Measurements from ENCODE around the gene HGF.

Gene HGF

DNA sequence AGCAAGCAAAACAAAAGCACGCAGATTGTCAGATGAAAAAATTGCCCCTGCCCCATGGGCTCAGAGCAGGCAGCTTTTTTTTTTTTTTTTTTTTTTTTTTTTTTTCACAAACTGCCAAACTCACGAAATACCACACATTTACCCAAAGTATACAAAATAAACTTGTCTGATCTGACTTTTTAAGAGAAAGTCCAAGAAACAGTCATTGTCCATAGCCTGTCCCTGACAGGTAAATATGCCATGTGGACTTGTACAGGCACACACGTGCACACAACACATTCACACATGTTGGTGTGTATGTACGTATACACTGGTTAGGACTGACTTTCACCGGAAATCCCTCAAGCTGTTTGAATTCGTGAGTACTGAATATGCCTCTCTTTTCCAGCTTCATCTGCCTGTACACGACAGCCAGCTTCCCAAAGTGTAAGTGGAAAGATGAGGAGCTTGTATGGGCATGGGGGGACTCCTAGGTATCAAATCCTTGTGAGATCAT is 929 bp upstream of the HGF start:
- Histone ChIP-seq H3K9me3 (ENCODE audit: control insufficient read depth, insufficient read depth, low read length) (no peaks in the 10 kb centered on the region), H3K9ac (ENCODE audit: low read depth, low read length) (no peak overlapping the region), H3K4me1 (ENCODE audit: control insufficient read depth, insufficient read depth, low read length) (peaks cover 7% of the 10 kb centered on the region)

DNA sequence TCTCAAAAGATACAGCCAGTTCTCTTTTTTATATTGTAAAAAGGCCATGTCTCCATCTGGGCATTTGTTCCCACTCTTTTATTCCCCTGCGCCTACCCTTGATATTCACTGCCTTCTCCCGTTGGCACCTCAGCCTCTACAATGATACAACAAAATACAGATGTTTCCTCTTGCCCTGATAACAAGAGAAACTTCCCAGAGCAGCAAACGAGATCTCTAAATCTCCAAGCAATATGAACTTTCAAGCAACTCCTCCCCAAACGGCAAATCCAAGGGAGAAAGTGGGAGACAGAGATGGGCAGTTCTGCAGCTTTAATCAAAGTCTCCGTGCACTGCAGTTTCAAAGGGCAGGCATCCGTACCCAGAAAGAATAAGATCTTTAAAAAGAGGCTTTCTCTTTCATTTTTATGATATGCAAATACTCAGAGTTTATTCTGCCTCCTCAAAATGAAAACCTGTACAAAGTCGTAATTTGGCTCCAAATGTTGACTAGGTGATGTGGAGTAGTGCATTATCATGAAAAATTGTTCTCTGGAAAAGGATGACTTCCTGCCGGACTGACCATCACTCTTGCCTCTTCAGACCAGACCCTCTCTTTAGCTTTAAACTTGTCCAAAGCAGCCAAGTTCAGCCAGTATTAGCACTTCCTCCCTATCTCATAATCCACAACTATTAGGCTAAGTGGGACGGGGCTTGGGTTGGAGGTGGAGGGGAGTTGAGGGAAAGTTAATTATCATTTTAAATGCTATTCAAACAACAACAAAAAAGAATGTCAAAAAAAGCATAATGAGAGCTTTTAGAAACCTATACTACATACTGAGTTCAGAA is 682 bp downstream of the HGF start:
- Histone ChIP-seq H3K9ac (ENCODE audit: low read depth, low read length) (no peak overlapping the region), H3K27me3 (ENCODE audit: control insufficient read depth, insufficient read depth, low read length) (peaks cover 19% of the 10 kb centered on the region), H3K4me1 (ENCODE audit: control insufficient read depth, insufficient read depth, low read length) (peaks cover 7% of the 10 kb centered on the region), H3K9me3 (ENCODE audit: control insufficient read depth, insufficient read depth, low read length) (no peaks in the 10 kb centered on the region), H3K36me3 (ENCODE audit: control insufficient read depth, insufficient read depth, low read length) (no peaks in the 10 kb centered on the region), H3K4me3 (ENCODE audit: low read depth, low read length) (peak overlapping the region; percentile 5)

More for the DNA sequence above, 929 bp upstream of the HGF start:
- Histone ChIP-seq H3K36me3 (ENCODE audit: control insufficient read depth, insufficient read depth, low read length) (no peaks in the 10 kb centered on the region), H3K27me3 (ENCODE audit: control insufficient read depth, insufficient read depth, low read length) (peaks cover 19% of the 10 kb centered on the region), H3K4me3 (ENCODE audit: low read depth, low read length) (no peak overlapping the region)

DNA sequence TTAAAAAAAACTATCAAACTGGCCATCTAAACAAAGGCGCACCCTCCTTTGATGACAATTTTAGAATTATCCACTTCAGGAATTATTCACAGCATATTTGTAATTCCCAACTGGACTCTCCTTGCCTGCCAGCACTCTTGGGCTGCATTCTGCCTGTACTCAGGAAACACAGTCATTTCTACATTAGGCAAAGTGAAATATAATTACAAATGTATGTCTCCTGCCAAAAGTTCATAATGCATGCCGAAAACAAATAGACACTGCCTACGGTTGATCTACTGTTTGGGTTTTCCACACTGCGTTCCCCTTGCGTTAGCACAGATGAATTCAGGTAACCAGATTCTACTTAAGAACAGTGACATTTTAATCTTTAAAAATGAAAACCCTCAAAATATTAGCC is 1.9 kb downstream of the HGF start:
- H3K4me1 ChIP-seq (ENCODE audit: control insufficient read depth, insufficient read depth, low read length) = peaks cover 4% of the 10 kb centered on the region
- no peaks in the 10 kb centered on the region for H3K36me3 ChIP-seq (ENCODE audit: control insufficient read depth, insufficient read depth, low read length)
- peaks cover 19% of the 10 kb centered on the region for H3K27me3 ChIP-seq (ENCODE audit: control insufficient read depth, insufficient read depth, low read length)
- H3K4me3 ChIP-seq (ENCODE audit: low read depth, low read length) = no peak overlapping the region
- H3K9ac ChIP-seq (ENCODE audit: low read depth, low read length) = no peak overlapping the region
- H3K9me3 ChIP-seq (ENCODE audit: control insufficient read depth, insufficient read depth, low read length) = no peaks in the 10 kb centered on the region

DNA sequence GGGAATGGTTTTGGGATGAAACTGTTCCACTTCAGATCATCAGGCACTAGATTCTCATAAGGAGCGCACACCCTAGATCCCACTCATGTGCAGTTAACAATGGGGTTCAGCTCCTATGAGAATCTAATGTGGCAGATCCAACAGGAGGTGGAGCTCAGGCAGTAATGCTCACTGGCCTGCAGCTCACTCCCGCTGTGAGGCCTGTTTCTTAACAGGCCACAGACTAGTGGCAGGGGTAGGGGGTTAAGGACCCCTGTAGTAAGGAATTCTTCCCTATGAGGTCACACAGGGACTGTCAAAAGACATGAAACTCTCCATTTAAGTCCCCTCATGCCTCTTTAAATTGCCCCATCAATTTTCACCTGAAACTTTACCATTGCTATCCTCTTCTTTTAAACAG is 8.0 kb downstream of the HGF start:
- Histone ChIP-seq H3K9me3 (ENCODE audit: control insufficient read depth, insufficient read depth, low read length) (no peaks in the 10 kb centered on the region), H3K27me3 (ENCODE audit: control insufficient read depth, insufficient read depth, low read length) (no peaks in the 10 kb centered on the region), H3K36me3 (ENCODE audit: control insufficient read depth, insufficient read depth, low read length) (no peaks in the 10 kb centered on the region), H3K9ac (ENCODE audit: low read depth, low read length) (no peak overlapping the region), H3K4me3 (ENCODE audit: low read depth, low read length) (no peak overlapping the region), H3K4me1 (ENCODE audit: control insufficient read depth, insufficient read depth, low read length) (peaks cover 8% of the 10 kb centered on the region)

GRCh38 chr7:81761031-81761430 is 8.8 kb downstream of the HGF start:
- no peaks in the 10 kb centered on the region for H3K9me3 ChIP-seq (ENCODE audit: control insufficient read depth, insufficient read depth, low read length)
- no peak overlapping the region for H3K9ac ChIP-seq (ENCODE audit: low read depth, low read length)
- H3K4me1 ChIP-seq (ENCODE audit: control insufficient read depth, insufficient read depth, low read length) = peaks cover 8% of the 10 kb centered on the region
- no peaks in the 10 kb centered on the region for H3K36me3 ChIP-seq (ENCODE audit: control insufficient read depth, insufficient read depth, low read length)
- H3K27me3 ChIP-seq (ENCODE audit: control insufficient read depth, insufficient read depth, low read length) = no peaks in the 10 kb centered on the region
- no peak overlapping the region for H3K4me3 ChIP-seq (ENCODE audit: low read depth, low read length)

GRCh38 chr7:81754918-81755696 is 14.7 kb downstream of the HGF start:
- Histone ChIP-seq H3K9me3 (ENCODE audit: control insufficient read depth, insufficient read depth, low read length) (no peaks in the 10 kb centered on the region), H3K36me3 (ENCODE audit: control insufficient read depth, insufficient read depth, low read length) (no peaks in the 10 kb centered on the region), H3K9ac (ENCODE audit: low read depth, low read length) (no peak overlapping the region), H3K4me3 (ENCODE audit: low read depth, low read length) (no peak overlapping the region), H3K4me1 (ENCODE audit: control insufficient read depth, insufficient read depth, low read length) (peaks cover 14% of the 10 kb centered on the region), H3K27me3 (ENCODE audit: control insufficient read depth, insufficient read depth, low read length) (no peaks in the 10 kb centered on the region)

DNA sequence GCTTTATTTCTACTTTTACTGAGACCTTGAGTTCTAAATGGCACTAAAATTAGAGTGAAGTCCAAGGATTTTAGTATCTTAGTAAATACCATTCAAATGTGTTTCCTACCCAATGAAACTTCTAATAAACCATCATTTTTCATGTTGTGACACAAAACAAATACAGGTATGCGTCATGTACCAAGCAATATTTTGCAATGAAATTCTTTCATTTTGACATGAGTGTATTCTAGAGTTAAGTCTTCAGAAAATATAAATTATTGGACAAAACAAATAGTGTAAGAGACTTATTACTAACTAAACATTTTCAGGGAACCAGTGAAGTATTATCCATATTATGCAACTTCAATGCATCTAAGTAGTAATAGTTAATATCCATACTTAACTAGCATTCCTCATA is 16.5 kb downstream of the HGF start:
- Histone ChIP-seq H3K9ac (ENCODE audit: low read depth, low read length) (no peak overlapping the region), H3K27me3 (ENCODE audit: control insufficient read depth, insufficient read depth, low read length) (no peaks in the 10 kb centered on the region), H3K9me3 (ENCODE audit: control insufficient read depth, insufficient read depth, low read length) (no peaks in the 10 kb centered on the region), H3K36me3 (ENCODE audit: control insufficient read depth, insufficient read depth, low read length) (no peaks in the 10 kb centered on the region), H3K4me1 (ENCODE audit: control insufficient read depth, insufficient read depth, low read length) (peaks cover 14% of the 10 kb centered on the region), H3K4me3 (ENCODE audit: low read depth, low read length) (no peak overlapping the region)

- H3K4me3 ChIP-seq (ENCODE audit: low read depth, low read length) = no peak overlapping the region
- H3K9me3 ChIP-seq (ENCODE audit: control insufficient read depth, insufficient read depth, low read length) = no peaks in the 10 kb centered on the region
- H3K36me3 ChIP-seq (ENCODE audit: control insufficient read depth, insufficient read depth, low read length) = no peaks in the 10 kb centered on the region
- H3K27me3 ChIP-seq (ENCODE audit: control insufficient read depth, insufficient read depth, low read length) = no peaks in the 10 kb centered on the region
- H3K4me1 ChIP-seq (ENCODE audit: control insufficient read depth, insufficient read depth, low read length) = peaks cover 14% of the 10 kb centered on the region
- no peak overlapping the region for H3K9ac ChIP-seq (ENCODE audit: low read depth, low read length)
Measured at GRCh38 chr7:81752318-81752714, 17.5 kb downstream of the HGF start.

DNA sequence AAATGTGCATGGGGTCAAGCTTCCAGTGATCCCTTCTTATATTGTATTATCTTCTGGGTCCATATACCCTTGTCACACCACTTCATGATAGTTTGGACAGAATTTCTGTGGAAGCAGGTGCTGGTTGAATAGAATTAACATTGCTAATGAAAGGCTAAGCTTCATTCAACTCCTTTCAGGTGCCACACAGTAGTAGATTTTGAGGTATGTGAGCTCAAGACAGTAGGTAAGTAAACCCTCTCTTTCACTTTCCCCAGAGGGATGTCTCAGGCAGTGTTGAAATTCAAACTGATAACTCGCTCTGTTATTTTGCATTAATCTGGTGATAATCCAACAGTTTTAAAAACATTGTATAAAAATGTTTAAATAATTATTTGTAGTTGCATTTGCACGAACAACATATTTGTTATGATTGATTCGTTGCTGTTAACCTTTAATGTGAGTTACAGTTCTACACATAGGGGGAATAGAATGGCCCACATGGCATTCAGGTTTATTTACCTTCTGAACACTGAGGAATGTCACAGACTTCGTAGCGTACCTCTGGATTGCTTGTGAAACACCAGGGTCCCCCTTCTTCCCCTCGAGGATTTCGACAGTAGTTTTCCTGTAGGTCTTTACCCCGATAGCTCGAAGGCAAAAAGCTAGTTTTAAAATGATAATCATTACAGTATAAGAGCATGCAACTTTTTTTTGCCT is 18.1 kb downstream of the HGF start:
- Histone ChIP-seq H3K27me3 (ENCODE audit: control insufficient read depth, insufficient read depth, low read length) (no peaks in the 10 kb centered on the region), H3K9me3 (ENCODE audit: control insufficient read depth, insufficient read depth, low read length) (no peaks in the 10 kb centered on the region), H3K9ac (ENCODE audit: low read depth, low read length) (no peak overlapping the region), H3K4me1 (ENCODE audit: control insufficient read depth, insufficient read depth, low read length) (peaks cover 14% of the 10 kb centered on the region), H3K36me3 (ENCODE audit: control insufficient read depth, insufficient read depth, low read length) (no peaks in the 10 kb centered on the region), H3K4me3 (ENCODE audit: low read depth, low read length) (no peak overlapping the region)

GRCh38 chr7:81745637-81746036 is 24.2 kb downstream of the HGF start:
- Histone ChIP-seq H3K4me1 (ENCODE audit: control insufficient read depth, insufficient read depth, low read length) (no peaks in the 10 kb centered on the region), H3K36me3 (ENCODE audit: control insufficient read depth, insufficient read depth, low read length) (no peaks in the 10 kb centered on the region), H3K4me3 (ENCODE audit: low read depth, low read length) (no peak overlapping the region), H3K27me3 (ENCODE audit: control insufficient read depth, insufficient read depth, low read length) (no peaks in the 10 kb centered on the region), H3K9me3 (ENCODE audit: control insufficient read depth, insufficient read depth, low read length) (no peaks in the 10 kb centered on the region), H3K9ac (ENCODE audit: low read depth, low read length) (no peak overlapping the region)

- Histone ChIP-seq H3K9me3 (ENCODE audit: control insufficient read depth, insufficient read depth, low read length) (no peaks in the 10 kb centered on the region), H3K4me1 (ENCODE audit: control insufficient read depth, insufficient read depth, low read length) (no peaks in the 10 kb centered on the region), H3K4me3 (ENCODE audit: low read depth, low read length) (no peak overlapping the region), H3K36me3 (ENCODE audit: control insufficient read depth, insufficient read depth, low read length) (no peaks in the 10 kb centered on the region), H3K9ac (ENCODE audit: low read depth, low read length) (no peak overlapping the region), H3K27me3 (ENCODE audit: control insufficient read depth, insufficient read depth, low read length) (no peaks in the 10 kb centered on the region)
Measured at GRCh38 chr7:81744389-81744788, 25.5 kb downstream of the HGF start.

Data from iPS-15b (cell line).